Stomach (tissue), 9 donors: Measurements from ENCODE around the gene ZDHHC21. TPM values are rescaled to one million over a fixed set of nuclear protein-coding genes. Genes with fewer than 3 reads are reported as not detected.

Source experiments
- DNase-seq, 2 donors: peaks; one replicate each; pipeline versions ENCODE4 v3.0.0 to v3.0.0-alpha.2; 2013 to 2019
- H3K27ac ChIP-seq, 5 donors: fragments of 200-600 bp in 4 of 5; sonication (generic) in 4 of 5; one replicate each; pipeline ENCODE4 v1.5.1; 2013 to 2019; ENCODE audit warnings: mild to moderate bottlenecking in 1 of 5, moderate library complexity in 1 of 5
- H3K27me3 ChIP-seq, 3 donors: fragments of 200-600 bp; sonication (generic); one replicate each; pipeline ENCODE4 v1.5.1; 2017 to 2019; ENCODE audit warnings: mixed run types in 1 of 3
- H3K36me3 ChIP-seq, 4 donors: fragments of 200-600 bp; sonication (generic); 1 replicate in 3 of 4; 2 replicates in 1 of 4; pipeline ENCODE4 v1.5.1; 2016 to 2019
- H3K4me1 ChIP-seq, 4 donors: fragments of 200-600 bp; sonication (generic); one replicate each; pipeline ENCODE4 v1.5.1; 2016 to 2019
- H3K4me3 ChIP-seq, 4 donors: fragments of 200-600 bp; sonication (generic) in 3 of 4; one replicate each; pipeline ENCODE4 v1.5.1; 2016 to 2019; ENCODE audit warnings: mild to moderate bottlenecking in 1 of 4
- H3K9me3 ChIP-seq, 4 donors: fragments of 200-600 bp; sonication (generic); one replicate each; pipeline ENCODE4 v1.5.1; 2016 to 2019
- CTCF ChIP-seq, 7 experiments: fragments of 450-650 bp in 4 of 7; fragments of 200-600 bp in 3 of 7; sonication (generic) in 3 of 7; IDR thresholded peaks; one replicate each; pipeline ENCODE4 v1.5.1; 2016 to 2019; ENCODE audit warnings: antibody characterized with exemption in 7 of 7, control low read depth in 2 of 7, mild to moderate bottlenecking in 1 of 7
- EP300 ChIP-seq: sonication (generic); formaldehyde crosslinking; IDR thresholded peaks from one replicate; pipeline ENCODE4 v1.6.1; 2017; ENCODE audit warnings: antibody characterized with exemption
- POLR2A ChIP-seq, 4 donors: fragments of 450-650 bp; IDR thresholded peaks; one replicate each; pipeline ENCODE4 v1.6.1; 2016; ENCODE audit warnings: antibody characterized with exemption in 4 of 4, control low read depth in 2 of 4, mild to moderate bottlenecking in 1 of 4, moderate library complexity in 1 of 4
- POLR2AphosphoS5 ChIP-seq, 3 donors: sonication (generic); formaldehyde crosslinking; IDR thresholded peaks; one replicate each; pipeline ENCODE4 v1.6.1; 2016; ENCODE audit warnings: antibody characterized with exemption in 3 of 3
- WGBS, 5 donors: extraction: QIAGEN DNeasy Blood & Tissue Kit in 3 of 5; methylation state at CpG; one replicate each; pipeline versions ENCODE4 v1.1.5 to v1.1.7; 2013 to 2018; 5-methylcytosine and 5-hydroxymethylcytosine counted together
- intact Hi-C: fragments of 100-400 bp; cut with DNase I; formaldehyde crosslinking; loops from one replicate; pipeline ENCODE4 v1.15.1; 2023; ENCODE audit warnings: low total_unique reads
- polyA plus RNA-seq, 3 donors: library from polyadenylated mRNA; stranded (reverse); fragments of 200-250 nt; gene quantifications; one replicate each; pipeline ENCODE4 v1.2.3, GENCODE V29; 2013
- total RNA-seq, 5 donors: library from RNA; depleted of rRNA; stranded (reverse); fragments of >200 nt; gene quantifications; one replicate each; pipeline versions ENCODE4 v1.1.0 to v1.2.3, GENCODE V29; 2014 to 2016
- donor health status: healthy with polysubstance abuse.
- donor health status: Bipolar disorder and iron deficiency.
- donor health status: healthy.

Gene ZDHHC21
- total and polyA plus RNA-seq, 8 donors, result 1.2 to 33.4 (median 4.7) TPM

- WGBS, 5 donors, result 66 to 84% (median 80%) methylated on average over 1 of the region's 1 CpG
- intact Hi-C loops, result no loop called here
- Histone ChIP-seq H3K36me3 (peaks cover 0 to 20% (median 3%) of the 10 kb centered on the region in 4 donors), H3K27me3 (no peaks in the 10 kb centered on the region), H3K27ac (no peak overlapping the region), H3K9me3 (peaks cover 7 to 18% (median 11%) of the 10 kb centered on the region in 4 donors), H3K4me3 (no peak overlapping the region), H3K4me1 (no peaks in the 10 kb centered on the region)
- TF ChIP-seq POLR2AphosphoS5 (IDR thresholded peaks at IDR 0.05), result no peak
- no peak for TF ChIP-seq CTCF (IDR thresholded peaks at IDR 0.05)
- no peak for DNase-seq
These were observed 42.6 kb downstream of the ZDHHC21 start for GRCh38 chr9:14650596-14650995.

- intact Hi-C loops, result no loop called here
- H3K36me3 ChIP-seq, result no peaks in the 10 kb centered on the region
- TF ChIP-seq CTCF (IDR thresholded peaks at IDR 0.05) (no peak), POLR2AphosphoS5 (IDR thresholded peaks at IDR 0.05) (no peak), POLR2A (IDR thresholded peaks at IDR 0.05) (no peak), EP300 (no peak)
- H3K4me1 ChIP-seq, result no peaks in the 10 kb centered on the region
- no peak overlapping the region for H3K4me3 ChIP-seq
- 71 to 91% (median 75%) methylated on average over 3 of the region's 3 CpGs for WGBS, 5 donors
- no peaks in the 10 kb centered on the region for H3K27me3 ChIP-seq
- DNase-seq, result no peak
- H3K9me3 ChIP-seq, result no peaks in the 10 kb centered on the region
- no peak overlapping the region for H3K27ac ChIP-seq
These were observed 47.6 kb downstream of the ZDHHC21 start for GRCh38 chr9:14645648-14646047.

- H3K36me3 ChIP-seq, result peaks cover 0 to 13% (median 0%) of the 10 kb centered on the region in 4 donors
- intact Hi-C loops, result no loop called here
- H3K9me3 ChIP-seq, result no peaks in the 10 kb centered on the region
- 66 to 88% (median 79%) methylated on average over 1 of the region's 1 CpG for WGBS, 5 donors
- H3K4me1 ChIP-seq, result no peaks in the 10 kb centered on the region
- H3K4me3 ChIP-seq, result no peak overlapping the region
- TF ChIP-seq CTCF (IDR thresholded peaks at IDR 0.05), result no peak
- no peak for TF ChIP-seq EP300
- TF ChIP-seq POLR2AphosphoS5 (IDR thresholded peaks at IDR 0.05), result no peak
- no peak for TF ChIP-seq POLR2A (IDR thresholded peaks at IDR 0.05)
- H3K27me3 ChIP-seq, result no peaks in the 10 kb centered on the region
- H3K27ac ChIP-seq, result no peak overlapping the region
- no peak for DNase-seq
These were observed 52.3 kb downstream of the ZDHHC21 start for GRCh38 chr9:14640967-14641366.

GRCh38 chr9:14640294-14640693 lies 52.9 kb downstream of the ZDHHC21 start:
- TF ChIP-seq CTCF (IDR thresholded peaks at IDR 0.05), result no peak
- TF ChIP-seq POLR2AphosphoS5 (IDR thresholded peaks at IDR 0.05), result no peak
- no peak for TF ChIP-seq EP300
- TF ChIP-seq POLR2A (IDR thresholded peaks at IDR 0.05), result no peak
- Histone ChIP-seq H3K27ac (no peak overlapping the region), H3K27me3 (no peaks in the 10 kb centered on the region), H3K36me3 (peaks cover 0 to 13% (median 0%) of the 10 kb centered on the region in 4 donors), H3K4me3 (no peak overlapping the region), H3K9me3 (no peaks in the 10 kb centered on the region), H3K4me1 (no peaks in the 10 kb centered on the region)
- WGBS, 5 donors, result 87 to 93% (median 90%) methylated on average over 2 of the region's 2 CpGs
- intact Hi-C loops, result no loop called here
- no peak for DNase-seq
